Retinal pigment epithelial cell (primary cell): ENCODE measurements around the gene B4GALT6.

Source experiments
- DNase-seq: peaks from one replicate; pipeline ENCODE4 v3.0.0-alpha.2; 2010; ENCODE audit warnings: low read depth
- H3K4me3 ChIP-seq: 2 replicates; pipeline ENCODE4 v1.5.1; 2011; ENCODE audit warnings: mild to moderate bottlenecking, low read length, control low read depth, moderate library complexity
- TF ChIP-seq, protein P1 (sequence below): conservative IDR thresholded peaks from 2 replicates; pipeline ENCODE4 v1.5.1; 2011; ENCODE audit warnings: low read depth, low read length, control low read depth, inconsistent platforms

The B4GALT6 gene

DNA sequence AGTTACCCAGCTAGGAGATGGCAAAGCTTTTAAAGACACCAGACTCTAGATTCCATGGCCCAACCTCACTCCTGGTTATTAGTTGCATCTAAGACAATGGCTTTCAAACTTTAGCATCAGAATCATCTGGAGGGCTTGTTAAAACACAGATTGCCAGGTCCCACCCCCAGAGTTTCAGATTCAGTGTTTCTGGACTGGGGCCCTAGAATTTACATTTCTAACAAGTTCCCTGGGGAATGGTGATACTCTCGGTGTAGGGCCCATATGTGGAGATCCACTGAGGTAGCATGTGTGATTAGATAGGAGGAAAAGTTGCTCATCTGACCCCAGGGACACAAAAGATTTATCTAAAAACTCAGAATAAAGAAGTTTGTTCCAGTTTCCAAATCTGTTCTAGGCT lies 107.2 kb downstream of the B4GALT6 start:
- H3K4me3 ChIP-seq: no peak overlapping the region
- DNase-seq: no peak
- TF ChIP-seq, protein P1, sequence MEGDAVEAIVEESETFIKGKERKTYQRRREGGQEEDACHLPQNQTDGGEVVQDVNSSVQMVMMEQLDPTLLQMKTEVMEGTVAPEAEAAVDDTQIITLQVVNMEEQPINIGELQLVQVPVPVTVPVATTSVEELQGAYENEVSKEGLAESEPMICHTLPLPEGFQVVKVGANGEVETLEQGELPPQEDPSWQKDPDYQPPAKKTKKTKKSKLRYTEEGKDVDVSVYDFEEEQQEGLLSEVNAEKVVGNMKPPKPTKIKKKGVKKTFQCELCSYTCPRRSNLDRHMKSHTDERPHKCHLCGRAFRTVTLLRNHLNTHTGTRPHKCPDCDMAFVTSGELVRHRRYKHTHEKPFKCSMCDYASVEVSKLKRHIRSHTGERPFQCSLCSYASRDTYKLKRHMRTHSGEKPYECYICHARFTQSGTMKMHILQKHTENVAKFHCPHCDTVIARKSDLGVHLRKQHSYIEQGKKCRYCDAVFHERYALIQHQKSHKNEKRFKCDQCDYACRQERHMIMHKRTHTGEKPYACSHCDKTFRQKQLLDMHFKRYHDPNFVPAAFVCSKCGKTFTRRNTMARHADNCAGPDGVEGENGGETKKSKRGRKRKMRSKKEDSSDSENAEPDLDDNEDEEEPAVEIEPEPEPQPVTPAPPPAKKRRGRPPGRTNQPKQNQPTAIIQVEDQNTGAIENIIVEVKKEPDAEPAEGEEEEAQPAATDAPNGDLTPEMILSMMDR: no peak

DNA sequence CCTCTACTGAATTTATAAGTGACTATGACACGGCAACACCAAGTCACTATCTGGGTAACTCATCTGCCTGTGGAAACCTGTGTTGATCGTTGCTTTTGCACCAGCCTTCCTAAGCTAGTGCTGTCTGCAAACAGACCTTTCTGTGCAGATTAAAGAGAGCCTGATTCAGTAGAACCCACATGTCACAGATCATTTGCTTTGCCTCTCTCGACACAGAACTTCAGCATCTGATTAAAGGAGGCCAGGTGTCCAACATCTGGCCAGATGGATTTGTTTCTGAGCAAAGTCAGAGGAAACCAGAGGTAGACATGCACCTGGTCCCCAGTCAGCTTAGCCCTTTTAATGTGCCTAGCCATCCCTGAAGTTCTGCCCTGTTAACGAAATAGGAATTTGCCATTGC lies 107.7 kb downstream of the B4GALT6 start:
- DNase-seq: no peak
- TF ChIP-seq, protein P1: no peak

GRCh38 chr18:31575515-31576257 lies 108.7 kb downstream of the B4GALT6 start:
- no peak overlapping the region for H3K4me3 ChIP-seq
- TF ChIP-seq, protein P1: no peak
- DNase-seq: no peak

More for the DNA sequence above, 107.7 kb downstream of the B4GALT6 start:
- H3K4me3 ChIP-seq: no peak overlapping the region

DNA sequence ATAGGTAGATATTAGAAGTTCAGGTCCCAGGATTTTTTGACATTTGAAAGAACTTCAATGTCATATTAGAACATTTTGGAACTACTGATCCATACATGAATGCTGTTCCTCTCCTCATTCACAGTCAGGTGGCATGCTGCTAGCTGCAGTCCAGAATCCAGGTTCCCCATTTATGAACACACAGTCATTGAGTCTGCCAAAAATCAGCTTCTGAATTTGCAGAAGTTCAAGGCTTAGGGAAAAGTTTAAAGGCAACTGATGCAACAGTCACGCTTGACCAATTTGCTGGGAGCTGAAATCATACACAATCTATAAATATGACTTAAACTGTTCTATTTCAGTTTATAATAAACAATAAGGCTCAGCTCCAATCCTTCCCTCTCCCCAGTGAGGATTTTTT lies 110.0 kb downstream of the B4GALT6 start:
- TF ChIP-seq, protein P1: no peak
- no peak overlapping the region for H3K4me3 ChIP-seq
- DNase-seq: no peak
